Sciatic nerve (tissue), 2 donors: Measurements from ENCODE around the gene TAS2R46. TPM values are rescaled to one million over a fixed set of nuclear protein-coding genes. Genes with fewer than 3 reads are reported as not detected.
"Not testable (repeated sequence)": the region's sequence is repeated elsewhere in the genome, so short reads cannot be mapped to it uniquely, and the experiment has no call there.

Experiments
- ATAC-seq: fragments of 200-7000 bp; cut with Tn5 transposase; one replicate; pipeline ENCODE4 v1.9.1; 2020; ENCODE audit warnings: mild to moderate bottlenecking, moderate library complexity
- DNase-seq: peaks from one replicate; pipeline ENCODE4 v3.0.0-alpha.2; 2020; ENCODE audit warnings: low spot score
- intact Hi-C: fragments of 100-400 bp; cut with DNase I; formaldehyde crosslinking; loops from one replicate; pipeline ENCODE4 v1.14.2; 2022
- total RNA-seq: library from RNA; stranded (reverse); fragmentation: NEBNext Ultra II Directional; extraction: Animal tissue kit (Norgen Biotek cat#: 25700); gene quantifications from one replicate; pipeline ENCODE4 v1.2.1, GENCODE V29; 2021
- donor health status: DM: no; HTN: no; CAD: no.
- donor health status: DM: no; HTN: no; CAD: no.

TAS2R46 gene
- total RNA-seq, result 2.8 TPM

- ATAC-seq, DNase-seq, intact Hi-C loops: not testable (repeated sequence)
Measured at GRCh38 chr12:11062194-11062593, at the start of gene TAS2R46. Gene TAS2R46 (minus strand): TSS chr12:11062294. CDS start chr12:11062294, 0 bp downstream.

- DNase-seq, ATAC-seq, intact Hi-C loops: not testable (repeated sequence)
Measured at GRCh38 chr12:11111213-11111612, 49.1 kb upstream of the TAS2R46 start.

- intact Hi-C loops, result no loop called here
- ATAC-seq, result no peak
Measured at GRCh38 chr12:11108862-11109261, 46.8 kb upstream of the TAS2R46 start.

GRCh38 chr12:11107719-11108118, 45.6 kb upstream of the TAS2R46 start:
- ATAC-seq (no peak), DNase-seq (no peak)
- intact Hi-C loops, result no loop called here

More at GRCh38 chr12:11108862-11109261, 46.8 kb upstream of the TAS2R46 start:
- no peak for DNase-seq

- no peak for DNase-seq
- ATAC-seq, result no peak
- intact Hi-C loops, result no loop called here
Measured at GRCh38 chr12:11106288-11106687, 44.2 kb upstream of the TAS2R46 start.

GRCh38 chr12:11105546-11105945, 43.5 kb upstream of the TAS2R46 start:
- intact Hi-C loops, result no loop called here
- no peak for ATAC-seq

GRCh38 chr12:11094910-11095309, 32.8 kb upstream of the TAS2R46 start:
- intact Hi-C loops, result loop anchor here (5.0 kb wide), 1 partner anchor 952 kb away; no protein-coding TSS in a partner anchor
- not testable (repeated sequence) for ATAC-seq, DNase-seq

More at GRCh38 chr12:11105546-11105945, 43.5 kb upstream of the TAS2R46 start:
- DNase-seq, result no peak

- no peak for ATAC-seq
- intact Hi-C loops, result loop anchor here (5.0 kb wide), 1 partner anchor 955 kb away; no protein-coding TSS in a partner anchor
- no peak for DNase-seq
Measured at GRCh38 chr12:11092128-11092527, 30.0 kb upstream of the TAS2R46 start, which contains the start of gene TAS2R43. Gene TAS2R43 (minus strand): TSS chr12:11092313. CDS start chr12:11092229, 84 bp downstream.

GRCh38 chr12:11089246-11089645, 27.2 kb upstream of the TAS2R46 start:
- intact Hi-C loops, result no loop called here
- no peak for DNase-seq
- no peak for ATAC-seq

- intact Hi-C loops, result no loop called here
Measured at GRCh38 chr12:11085419-11085818, 23.3 kb upstream of the TAS2R46 start.

GRCh38 chr12:11081987-11082386, 19.9 kb upstream of the TAS2R46 start:
- intact Hi-C loops, result no loop called here
- no peak for DNase-seq
- ATAC-seq, result no peak

More at GRCh38 chr12:11085419-11085818, 23.3 kb upstream of the TAS2R46 start:
- ATAC-seq (no peak), DNase-seq (no peak)

GRCh38 chr12:11078246-11078645, 16.2 kb upstream of the TAS2R46 start:
- no peak for ATAC-seq
- DNase-seq, result no peak
- intact Hi-C loops, result no loop called here

- DNase-seq, result no peak
- intact Hi-C loops, result no loop called here
- ATAC-seq, result no peak
Measured at GRCh38 chr12:11075642-11076041, 13.5 kb upstream of the TAS2R46 start.

GRCh38 chr12:11071414-11071813, 9.3 kb upstream of the TAS2R46 start:
- intact Hi-C loops, result no loop called here
- DNase-seq (no peak), ATAC-seq (no peak)

- DNase-seq (no peak), ATAC-seq (no peak)
- intact Hi-C loops, result no loop called here
Measured at GRCh38 chr12:11070999-11071398, 8.9 kb upstream of the TAS2R46 start.

- intact Hi-C loops, result no loop called here
- ATAC-seq (no peak), DNase-seq (no peak)
Measured at GRCh38 chr12:11069854-11070365, 7.8 kb upstream of the TAS2R46 start.

GRCh38 chr12:11067514-11067913, 5.4 kb upstream of the TAS2R46 start:
- DNase-seq, result peak; percentile 59
- intact Hi-C loops, result no loop called here

GRCh38 chr12:11059784-11060183, 2.3 kb downstream of the TAS2R46 start:
- ATAC-seq, result no peak
- intact Hi-C loops, result no loop called here

More at GRCh38 chr12:11067514-11067913, 5.4 kb upstream of the TAS2R46 start:
- peak; percentile 72 for ATAC-seq

GRCh38 chr12:11059041-11059440, 3.1 kb downstream of the TAS2R46 start:
- ATAC-seq, result no peak
- intact Hi-C loops, result no loop called here

More at GRCh38 chr12:11059784-11060183, 2.3 kb downstream of the TAS2R46 start:
- DNase-seq, result no peak

GRCh38 chr12:11055306-11055705, 6.8 kb downstream of the TAS2R46 start:
- no peak for DNase-seq
- ATAC-seq, result no peak
- intact Hi-C loops, result no loop called here

More at GRCh38 chr12:11059041-11059440, 3.1 kb downstream of the TAS2R46 start:
- DNase-seq, result no peak
